Activated B cell treated with CpG ODN at 0.5 μM for 24 hours (primary cell): ENCODE data around the gene CCDC146. TPM values are rescaled to one million over a fixed set of nuclear protein-coding genes. Genes with fewer than 3 reads are reported as not detected.

ENCODE experiments used
- ATAC-seq: fragments of 200-7000 bp; cut with Tn5 transposase; one replicate; pipeline ENCODE4 v1.10.0; 2021; ENCODE audit warnings: low read depth, mild to moderate bottlenecking, moderate library complexity
- CTCF ChIA-PET: fragments of 350-600 bp; sonication (Branson Sonifier 250); formaldehyde crosslinking; loops from one replicate; lab custom pipeline; 2021; ENCODE audit warnings: antibody characterized with exemption; lab: Charles Lee
- POLR2A ChIA-PET: fragments of 350-600 bp; sonication (Branson Sonifier 250); formaldehyde crosslinking; loops from one replicate; lab custom pipeline; 2021; ENCODE audit warnings: antibody characterized with exemption; lab: Charles Lee
- DNase-seq: peaks from one replicate; pipeline ENCODE4 v3.0.0; 2022
- H3K27ac Mint-ChIP-seq: one replicate; pipeline ENCODE4 v1.8.0; 2020; ENCODE audit warnings: mixed read lengths
- H3K27me3 Mint-ChIP-seq: one replicate; pipeline ENCODE4 v1.8.0; 2021; ENCODE audit warnings: mixed read lengths
- H3K36me3 Mint-ChIP-seq: one replicate; pipeline ENCODE4 v1.8.0; 2021; ENCODE audit warnings: low read depth, mixed read lengths
- H3K4me1 Mint-ChIP-seq: one replicate; pipeline ENCODE4 v1.8.0; 2021; ENCODE audit warnings: mixed read lengths
- H3K4me3 Mint-ChIP-seq: one replicate; pipeline ENCODE4 v1.8.0; 2020; ENCODE audit warnings: mild to moderate bottlenecking, mixed read lengths
- H3K9me3 Mint-ChIP-seq: one replicate; pipeline ENCODE4 v1.8.0; 2020; ENCODE audit warnings: mixed read lengths
- CTCF ChIP-seq: fragments of 200-600 bp; IDR thresholded peaks from one replicate; pipeline ENCODE4 v1.8.0; 2022; ENCODE audit warnings: antibody characterized with exemption, mild to moderate bottlenecking
- intact Hi-C: fragments of 100-400 bp; cut with micrococcal nuclease; formaldehyde crosslinking; loops from one replicate; pipeline ENCODE4 v1.15.1; 2024
- total RNA-seq: library from RNA; stranded (reverse); gene quantifications from 2 replicates; pipeline ENCODE4 v1.2.3, GENCODE V29; 2022

The CCDC146 gene
- total RNA-seq, 1 donor from 2014 or later = 3.5 TPM

- Mint-ChIP-seq H3K4me1 (peaks cover 29% of the 10 kb centered on the region), H3K9me3 (no peaks in the 10 kb centered on the region), H3K27me3 (no peaks in the 10 kb centered on the region), H3K27ac (no peak overlapping the region), H3K4me3 (no peak overlapping the region), H3K36me3 (peaks cover 75% of the 10 kb centered on the region)
- no peak for ATAC-seq
- CTCF ChIA-PET = no interaction called here
- DNase-seq = no peak
- no peak for TF ChIP-seq CTCF
- POLR2A ChIA-PET = no interaction called here
- intact Hi-C loops = no loop called here
Observed at GRCh38 chr7:77326131-77326530, 203.7 kb downstream of the CCDC146 start.

- no peak for ATAC-seq
- Mint-ChIP-seq H3K9me3 (no peaks in the 10 kb centered on the region), H3K27me3 (no peaks in the 10 kb centered on the region), H3K4me3 (no peak overlapping the region), H3K4me1 (peaks cover 39% of the 10 kb centered on the region), H3K36me3 (peaks cover 64% of the 10 kb centered on the region), H3K27ac (peak overlapping the region; percentile 14)
- no peak for TF ChIP-seq CTCF
- intact Hi-C loops = no loop called here
- no peak for DNase-seq
- ChIA-PET CTCF (no interaction called here), POLR2A (no interaction called here)
Observed at GRCh38 chr7:77327067-77327931, 204.9 kb downstream of the CCDC146 start.

- TF ChIP-seq CTCF = no peak
- Mint-ChIP-seq H3K4me3 (no peak overlapping the region), H3K4me1 (peaks cover 39% of the 10 kb centered on the region), H3K9me3 (no peaks in the 10 kb centered on the region), H3K27ac (peak overlapping the region; percentile 14), H3K36me3 (peaks cover 61% of the 10 kb centered on the region), H3K27me3 (no peaks in the 10 kb centered on the region)
- ATAC-seq (no peak), DNase-seq (no peak)
- POLR2A ChIA-PET = interaction anchor here (1.0 kb wide), 1 partner anchor 88 kb away, joined by 9 read pairs; the partner anchor contains the start of gene GSAP
- CTCF ChIA-PET = no interaction called here
- intact Hi-C loops = no loop called here
Observed at GRCh38 chr7:77327932-77328628, 205.7 kb downstream of the CCDC146 start.

- H3K27me3 Mint-ChIP-seq = no peaks in the 10 kb centered on the region
- no peak for DNase-seq
- H3K9me3 Mint-ChIP-seq = no peaks in the 10 kb centered on the region
- H3K36me3 Mint-ChIP-seq = peaks cover 59% of the 10 kb centered on the region
- ATAC-seq = no peak
- H3K27ac Mint-ChIP-seq = no peak overlapping the region
- peaks cover 39% of the 10 kb centered on the region for H3K4me1 Mint-ChIP-seq
- POLR2A ChIA-PET = interaction anchor here (0.7 to 1.0 kb wide), 2 partner anchors 24 to 88 kb away, joined by 5 to 9 read pairs; partner anchors contain the start of gene GSAP
- TF ChIP-seq CTCF = no peak
- CTCF ChIA-PET = no interaction called here
- intact Hi-C loops = no loop called here
- H3K4me3 Mint-ChIP-seq = no peak overlapping the region
Observed at GRCh38 chr7:77328669-77329068, 206.3 kb downstream of the CCDC146 start.
